ENCODE results near the gene IGHMBP2.

Gene IGHMBP2

DNA sequence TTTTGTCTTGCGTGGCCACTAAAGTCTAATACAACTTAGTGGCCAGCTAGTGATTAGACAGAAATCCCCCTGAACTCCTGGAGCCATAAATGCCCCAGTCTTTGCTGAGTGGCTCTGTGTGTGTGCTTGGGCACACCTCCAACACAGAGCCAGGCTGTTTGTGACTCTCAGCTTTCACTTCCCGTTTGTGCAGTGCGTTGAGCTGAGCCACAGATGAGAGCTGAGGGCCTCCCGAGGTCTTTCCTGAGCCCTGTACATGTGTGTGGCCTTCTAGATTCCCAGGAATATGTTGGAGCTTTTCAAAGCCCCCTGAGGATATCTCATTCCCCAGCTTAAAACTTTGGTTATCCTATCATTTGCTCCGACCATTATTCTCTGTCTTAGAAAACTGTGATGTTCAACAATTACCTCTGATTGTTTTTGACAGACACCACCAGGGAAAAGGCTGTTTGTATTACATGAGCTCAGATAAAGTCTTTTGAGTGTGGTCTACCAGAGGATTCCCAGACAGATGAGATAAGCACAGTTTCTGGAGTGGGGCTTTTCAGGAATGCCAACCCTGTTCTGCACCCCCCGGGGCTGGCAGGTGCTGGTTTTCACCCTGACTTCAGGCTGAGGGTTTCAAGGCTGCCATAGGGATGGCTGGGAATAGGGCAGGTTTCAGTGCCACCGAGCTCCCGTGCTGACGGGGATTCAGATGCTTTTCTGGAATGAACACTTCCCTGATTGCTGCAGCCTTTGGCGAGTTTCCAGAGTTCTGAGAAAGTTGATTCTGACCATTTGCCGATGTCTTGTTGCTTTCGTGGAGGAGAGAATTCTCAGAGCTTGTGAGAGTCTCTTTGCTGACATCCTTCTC, 23.8 kb downstream of the IGHMBP2 start:
- peak; percentile 31 for DNase-seq (ENCODE audit: low read depth)
- H3K4me3 ChIP-seq (ENCODE audit: low read depth, low read length), result no peak overlapping the region
- TF ChIP-seq, protein P1, sequence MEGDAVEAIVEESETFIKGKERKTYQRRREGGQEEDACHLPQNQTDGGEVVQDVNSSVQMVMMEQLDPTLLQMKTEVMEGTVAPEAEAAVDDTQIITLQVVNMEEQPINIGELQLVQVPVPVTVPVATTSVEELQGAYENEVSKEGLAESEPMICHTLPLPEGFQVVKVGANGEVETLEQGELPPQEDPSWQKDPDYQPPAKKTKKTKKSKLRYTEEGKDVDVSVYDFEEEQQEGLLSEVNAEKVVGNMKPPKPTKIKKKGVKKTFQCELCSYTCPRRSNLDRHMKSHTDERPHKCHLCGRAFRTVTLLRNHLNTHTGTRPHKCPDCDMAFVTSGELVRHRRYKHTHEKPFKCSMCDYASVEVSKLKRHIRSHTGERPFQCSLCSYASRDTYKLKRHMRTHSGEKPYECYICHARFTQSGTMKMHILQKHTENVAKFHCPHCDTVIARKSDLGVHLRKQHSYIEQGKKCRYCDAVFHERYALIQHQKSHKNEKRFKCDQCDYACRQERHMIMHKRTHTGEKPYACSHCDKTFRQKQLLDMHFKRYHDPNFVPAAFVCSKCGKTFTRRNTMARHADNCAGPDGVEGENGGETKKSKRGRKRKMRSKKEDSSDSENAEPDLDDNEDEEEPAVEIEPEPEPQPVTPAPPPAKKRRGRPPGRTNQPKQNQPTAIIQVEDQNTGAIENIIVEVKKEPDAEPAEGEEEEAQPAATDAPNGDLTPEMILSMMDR (IDR thresholded peaks at IDR 0.05; ENCODE audit: low read depth, low read length, missing control alignments), result no peak

DNA sequence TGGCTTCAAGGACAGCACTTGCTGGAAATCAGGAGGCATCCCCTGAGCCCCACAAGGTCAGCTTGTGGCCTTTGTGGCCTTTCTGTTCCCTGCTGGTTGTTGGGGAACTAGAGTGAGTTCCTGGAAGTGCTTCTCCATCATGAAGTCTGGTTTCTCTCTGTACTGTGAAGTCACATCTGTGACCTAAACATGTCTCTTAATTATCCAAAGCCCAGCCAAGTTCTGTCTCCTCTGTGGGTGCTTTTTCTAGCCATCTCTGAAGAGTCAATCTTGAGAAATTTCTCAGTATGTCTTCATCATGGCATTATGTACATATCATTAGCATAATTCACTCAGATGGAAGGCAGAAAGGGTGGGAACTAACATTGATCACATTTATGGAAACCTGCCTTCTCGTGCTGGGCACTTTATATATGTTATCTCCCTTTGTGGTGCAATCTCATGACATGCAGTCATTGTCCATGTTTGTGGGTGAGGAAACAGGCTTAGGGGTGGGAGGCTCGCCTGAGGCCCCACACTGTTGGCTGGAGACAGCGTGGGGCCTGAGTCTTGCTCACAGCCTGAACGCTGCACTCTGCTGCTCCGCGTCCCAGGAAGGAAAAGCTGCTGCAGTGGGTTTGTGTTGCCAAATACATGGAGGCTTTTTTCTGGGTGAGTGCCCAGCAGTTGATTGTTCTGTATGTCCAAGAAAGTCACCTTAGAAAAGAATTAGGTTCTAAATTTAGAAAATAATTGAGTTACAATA, 24.6 kb downstream of the IGHMBP2 start:
- TF ChIP-seq, protein P1 (IDR thresholded peaks at IDR 0.05; ENCODE audit: low read depth, low read length, missing control alignments), result no peak
- DNase-seq (ENCODE audit: low read depth), result no peak

GRCh38 chr11:68929135-68929534, 25.4 kb downstream of the IGHMBP2 start:
- no peak for DNase-seq (ENCODE audit: low read depth)
- TF ChIP-seq, protein P1 (IDR thresholded peaks at IDR 0.05; ENCODE audit: low read depth, low read length, missing control alignments), result no peak
- no peak overlapping the region for H3K4me3 ChIP-seq (ENCODE audit: low read depth, low read length)

More for the DNA sequence above, 24.6 kb downstream of the IGHMBP2 start:
- no peak overlapping the region for H3K4me3 ChIP-seq (ENCODE audit: low read depth, low read length)

DNA sequence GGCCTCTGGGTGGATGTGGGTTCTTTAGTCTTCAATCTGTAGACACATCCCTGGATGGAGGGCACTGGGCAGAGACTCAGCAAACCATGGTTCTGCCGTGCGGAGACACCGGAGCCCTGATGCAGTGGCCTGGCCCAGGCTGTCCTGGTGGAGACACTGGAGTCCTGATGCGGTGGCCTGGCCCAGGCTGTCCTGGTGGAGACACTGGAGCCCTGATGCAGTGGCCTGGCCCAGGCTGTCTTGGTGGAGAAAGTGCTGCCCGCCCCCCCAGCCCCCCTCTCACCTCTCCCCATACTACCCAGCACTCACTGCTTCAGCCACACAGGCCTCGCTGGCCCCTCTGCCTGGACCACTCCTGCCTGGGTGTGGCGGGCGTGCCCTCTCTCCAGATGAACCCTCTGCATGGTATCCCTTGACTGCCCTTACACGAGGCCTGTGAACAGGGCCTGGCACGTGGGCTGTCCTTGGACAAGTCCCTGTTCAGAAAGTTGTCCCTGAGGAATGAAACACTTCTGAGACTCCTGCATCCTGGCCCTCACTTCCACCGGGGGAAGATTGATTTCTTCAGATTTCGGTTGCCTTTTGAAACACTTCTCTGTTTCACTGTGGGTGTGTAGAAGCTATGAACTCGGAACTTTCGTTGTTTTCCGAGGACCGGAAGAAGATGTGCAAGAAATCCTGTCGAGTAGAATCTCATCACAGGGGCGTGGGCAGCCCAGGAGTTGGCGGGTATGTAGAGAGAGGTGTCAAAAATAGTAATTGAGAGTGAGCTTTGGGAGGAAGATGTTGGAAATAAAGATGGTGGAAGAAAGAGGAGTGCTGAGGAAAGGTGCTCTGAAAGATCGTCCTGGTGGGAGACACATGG, 26.2 kb downstream of the IGHMBP2 start:
- TF ChIP-seq, protein P1 (IDR thresholded peaks at IDR 0.05; ENCODE audit: low read depth, low read length, missing control alignments), result no peak
- no peak for DNase-seq (ENCODE audit: low read depth)
- H3K4me3 ChIP-seq (ENCODE audit: low read depth, low read length), result no peak overlapping the region

DNA sequence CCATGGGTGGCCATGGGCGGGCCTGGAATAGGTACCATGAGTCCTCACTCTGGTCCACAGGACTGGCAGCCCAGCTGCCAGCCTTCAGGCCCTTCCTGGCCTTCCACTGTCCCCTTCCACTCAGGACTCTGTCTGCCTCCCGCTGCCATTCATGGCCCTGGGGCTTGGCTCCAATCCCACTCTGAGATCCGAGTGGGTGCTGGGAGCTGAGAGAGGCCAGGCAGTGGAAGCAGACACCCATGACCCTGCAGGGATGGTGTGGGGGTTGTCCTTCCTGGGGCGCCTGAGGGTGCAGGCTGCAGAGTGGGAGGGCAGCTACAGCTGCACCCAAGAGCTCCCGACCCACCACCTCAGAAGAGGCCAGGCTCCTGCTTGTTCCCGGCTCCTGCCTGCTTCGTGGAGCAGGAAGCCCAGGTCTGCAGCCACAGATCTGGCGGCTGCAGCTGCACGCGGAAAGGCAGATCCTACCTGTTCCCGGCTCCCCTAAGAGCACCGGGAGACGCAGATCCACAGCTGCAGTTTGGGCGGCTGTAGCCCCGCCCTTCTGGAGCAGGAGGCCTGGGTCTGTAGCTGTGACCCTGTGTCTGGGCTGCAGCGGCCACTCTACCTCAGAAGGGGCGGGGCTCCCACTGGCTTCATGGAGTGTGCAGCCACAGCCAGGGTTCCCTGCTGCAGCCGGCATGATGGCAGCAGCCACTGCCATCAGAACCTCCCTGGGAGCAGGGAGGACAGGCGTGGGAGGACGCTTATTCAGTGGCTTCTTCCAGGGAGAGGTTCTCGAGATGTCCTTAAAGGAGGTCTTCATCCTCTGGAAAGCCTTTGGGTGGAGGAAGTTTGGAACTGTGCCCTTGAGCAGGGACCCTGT, 27.5 kb downstream of the IGHMBP2 start:
- no peak for DNase-seq (ENCODE audit: low read depth)
- no peak overlapping the region for H3K4me3 ChIP-seq (ENCODE audit: low read depth, low read length)
- TF ChIP-seq, protein P1 (IDR thresholded peaks at IDR 0.05; ENCODE audit: low read depth, low read length, missing control alignments), result no peak

DNA sequence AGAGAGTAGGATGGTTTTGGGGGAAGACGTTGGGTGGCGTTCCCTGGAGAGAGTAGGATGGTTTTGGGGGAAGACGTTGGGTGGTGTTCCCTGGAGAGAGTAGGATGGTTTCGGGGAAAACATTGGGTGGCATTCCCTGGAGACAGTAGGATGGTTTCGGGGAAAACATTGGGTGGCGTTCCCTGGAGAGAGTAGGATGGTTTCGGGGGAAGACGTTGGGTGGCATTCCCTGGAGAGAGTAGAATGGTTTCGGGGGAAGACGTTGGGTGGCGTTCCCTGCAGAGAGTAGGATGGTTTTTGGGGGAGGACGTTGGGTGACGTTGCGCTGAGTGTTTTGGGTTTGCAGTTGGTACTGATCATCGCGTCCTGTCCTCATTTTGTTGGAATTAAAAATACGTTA, 28.2 kb downstream of the IGHMBP2 start:
- TF ChIP-seq, protein P1 (IDR thresholded peaks at IDR 0.05; ENCODE audit: low read depth, low read length, missing control alignments), result no peak
- H3K4me3 ChIP-seq (ENCODE audit: low read depth, low read length), result no peak overlapping the region
- DNase-seq (ENCODE audit: low read depth), result no peak
